CD14-positive monocyte (primary cell): ENCODE results near the gene MFRP. TPM values are rescaled to one million over a fixed set of nuclear protein-coding genes. Genes with fewer than 3 reads are reported as not detected.

Experiments used
- DNase-seq, 3 donors: peaks; one replicate each; pipeline ENCODE4 v3.0.0-alpha.2; 2011 to 2022
- H2AFZ ChIP-seq: 2 replicates; pipeline ENCODE4 v1.6.0; 2012; ENCODE audit warnings: mild to moderate bottlenecking, low read depth, low read length, inconsistent platforms; ENCODE audit not compliant: insufficient read depth, poor library complexity, severe bottlenecking
- H3K27ac ChIP-seq, 2 donors: 1 replicate in 1 of 2; 2 replicates in 1 of 2; pipeline ENCODE4 v1.5.1; 2012 to 2013; ENCODE audit warnings: low read length in 2 of 2, control low read depth in 1 of 2, inconsistent platforms in 1 of 2, low read depth in 1 of 2, mild to moderate bottlenecking in 1 of 2
- H3K27me3 ChIP-seq, 2 donors: one replicate each; pipeline versions ENCODE4 v1.6.0 to v1.6.1; 2011 to 2013; ENCODE audit warnings: low read length in 2 of 2; ENCODE audit not compliant: control insufficient read depth in 2 of 2, insufficient read depth in 2 of 2
- H3K36me3 ChIP-seq, 2 donors: replicated peaks in 1 of 2; 1 replicate in 1 of 2; 2 replicates in 1 of 2; pipeline versions ENCODE4 v1.5.1 to v1.6.1; 2012 to 2013; ENCODE audit warnings: low read length in 2 of 2, control low read depth in 1 of 2, inconsistent platforms in 1 of 2, mild to moderate bottlenecking in 1 of 2; ENCODE audit not compliant: insufficient read depth in 2 of 2, control insufficient read depth in 1 of 2
- H3K4me1 ChIP-seq, 2 donors: 1 replicate in 1 of 2; 2 replicates in 1 of 2; pipeline versions ENCODE4 v1.5.1 to v1.6.1; 2012 to 2013; ENCODE audit warnings: low read length in 2 of 2, control low read depth in 1 of 2, inconsistent platforms in 1 of 2, mild to moderate bottlenecking in 1 of 2, moderate library complexity in 1 of 2; ENCODE audit not compliant: insufficient read depth in 2 of 2, control insufficient read depth in 1 of 2
- H3K4me2 ChIP-seq: replicated peaks from 2 replicates; pipeline ENCODE3; 2012; ENCODE audit warnings: low read length, moderate library complexity, mild to moderate bottlenecking; ENCODE audit not compliant: poor library complexity, severe bottlenecking; ENCODE audit errors: extremely low read depth
- H3K4me3 ChIP-seq, 3 experiments: fragments of 200-600 bp in 1 of 3; sonication (generic) in 1 of 3; replicated peaks in 1 of 3; 1 replicate in 2 of 3; 2 replicates in 1 of 3; pipeline ENCODE4 v1.5.1; 2011 to 2013; ENCODE audit warnings: low read length in 3 of 3, mild to moderate bottlenecking in 3 of 3, control low read depth in 2 of 3, low read depth in 2 of 3, inconsistent platforms in 1 of 3, moderate library complexity in 1 of 3
- H3K79me2 ChIP-seq: 2 replicates; pipeline ENCODE4 v1.6.0; 2012; ENCODE audit warnings: mild to moderate bottlenecking, control low read depth, inconsistent platforms, low read length, moderate library complexity; ENCODE audit not compliant: insufficient read depth
- H3K9ac ChIP-seq: 2 replicates; pipeline ENCODE4 v1.6.0; 2017; ENCODE audit warnings: low read length, mild to moderate bottlenecking; ENCODE audit not compliant: insufficient read depth, poor library complexity, severe bottlenecking
- H3K9me3 ChIP-seq, 2 donors: replicated peaks in 1 of 2; 1 replicate in 1 of 2; 2 replicates in 1 of 2; pipeline versions ENCODE4 v1.5.1 to v1.6.1; 2012 to 2013; ENCODE audit warnings: low read length in 2 of 2, control low read depth in 1 of 2; ENCODE audit not compliant: control insufficient read depth in 1 of 2, insufficient read depth in 1 of 2
- H4K20me1 ChIP-seq: 2 replicates; pipeline ENCODE4 v1.6.0; 2012; ENCODE audit warnings: mild to moderate bottlenecking, low read length, control low read depth, moderate library complexity; ENCODE audit not compliant: insufficient read depth
- H3K27ac Mint-ChIP-seq, 7 donors: one replicate each; pipeline ENCODE4 v1.8.0; 2020; ENCODE audit warnings: mild to moderate bottlenecking in 7 of 7, mixed read lengths in 7 of 7, moderate library complexity in 6 of 7, inconsistent platforms in 2 of 7
- H3K27me3 Mint-ChIP-seq, 3 donors: one replicate each; pipeline ENCODE4 v1.8.0; 2021 to 2022; ENCODE audit warnings: low read depth in 3 of 3, mild to moderate bottlenecking in 3 of 3, mixed read lengths in 3 of 3, moderate library complexity in 3 of 3, inconsistent platforms in 1 of 3
- H3K36me3 Mint-ChIP-seq, 2 donors: one replicate each; pipeline ENCODE4 v1.8.0; 2020; ENCODE audit warnings: mixed read lengths in 2 of 2, inconsistent platforms in 1 of 2, mild to moderate bottlenecking in 1 of 2
- H3K4me1 Mint-ChIP-seq: one replicate; pipeline ENCODE4 v1.8.0; 2020; ENCODE audit warnings: mild to moderate bottlenecking, mixed read lengths
- H3K4me3 Mint-ChIP-seq, 2 donors: one replicate each; pipeline ENCODE4 v1.8.0; 2020; ENCODE audit warnings: mild to moderate bottlenecking in 2 of 2, mixed read lengths in 2 of 2, moderate library complexity in 1 of 2
- H3K9me3 Mint-ChIP-seq, 7 donors: one replicate each; pipeline ENCODE4 v1.8.0; 2020 to 2022; ENCODE audit warnings: mixed read lengths in 7 of 7, mild to moderate bottlenecking in 6 of 7, moderate library complexity in 6 of 7, inconsistent platforms in 2 of 7
- CTCF ChIP-seq: fragments of 200-600 bp; IDR thresholded peaks from one replicate; pipeline ENCODE4 v1.8.0; 2022; ENCODE audit warnings: antibody characterized with exemption, mild to moderate bottlenecking
- WGBS: methylation state at CpG from one replicate; pipeline ENCODE4 v1.1.5; 2013; ENCODE audit warnings: missing lambda C conversion rate; ENCODE audit not compliant: insufficient coverage; 5-methylcytosine and 5-hydroxymethylcytosine counted together
- intact Hi-C, 2 donors: fragments of 100-400 bp; cut with micrococcal nuclease; formaldehyde crosslinking; loops; one replicate each; pipeline versions ENCODE4 v1.15.0 to v1.15.1; 2023
- polyA plus RNA-seq, 3 donors: library from polyadenylated mRNA; depleted of rRNA in 1 of 3; unstranded in 2 of 3; stranded (reverse) in 1 of 3; fragments of 300-500 nt in 2 of 3; fragments of >200 nt in 1 of 3; fragmentation: Illumina TruSeq in 2 of 3; gene quantifications; 1 replicate in 2 of 3; 2 replicates in 1 of 3; pipeline ENCODE4 v1.2.3, GENCODE V29; 2012 to 2021

The MFRP gene
- polyA plus RNA-seq, 3 donors: not detected

- peaks cover 8% of the 10 kb centered on the region for H3K4me1 Mint-ChIP-seq
- H3K4me3 Mint-ChIP-seq: peak overlapping the region in 1 of 2 donors; percentile 88
- no peaks in the 10 kb centered on the region for H4K20me1 ChIP-seq
- peaks cover 43 to 59% (median 49%) of the 10 kb centered on the region in 3 donors for H3K27me3 Mint-ChIP-seq
- no peak for TF ChIP-seq CTCF
- H3K4me3 ChIP-seq: no peak overlapping the region
- H3K27ac Mint-ChIP-seq: peak overlapping the region in 1 of 7 donors; percentile 54
- peaks cover 7 to 14% of the 10 kb centered on the region in 2 donors for H3K4me1 ChIP-seq
- no peak overlapping the region for H2AFZ ChIP-seq
- WGBS: 99% methylated on average over 4 of the region's 6 CpGs
- no peak overlapping the region for H3K27ac ChIP-seq
- H3K9me3 Mint-ChIP-seq: peaks cover 0 to 5% (median 3%) of the 10 kb centered on the region in 7 donors
- no peaks in the 10 kb centered on the region for H3K79me2 ChIP-seq
- peaks cover 3 to 4% of the 10 kb centered on the region in 2 donors for H3K36me3 Mint-ChIP-seq
- intact Hi-C loops: no loop called here
- no peaks in the 10 kb centered on the region for H3K36me3 ChIP-seq
- H3K9me3 ChIP-seq: no peaks in the 10 kb centered on the region
- H3K27me3 ChIP-seq: peaks cover 28 to 37% of the 10 kb centered on the region in 2 donors
- no peak overlapping the region for H3K4me2 ChIP-seq
- H3K9ac ChIP-seq: no peak overlapping the region
- DNase-seq: no peak
These were observed 18.6 kb upstream of the MFRP start for GRCh38 chr11:119365071-119365591.

GRCh38 chr11:119363851-119364590, 17.5 kb upstream of the MFRP start:
- intact Hi-C loops: no loop called here
- DNase-seq: peak; percentile 37 to 60 (median 59)
- Histone ChIP-seq H4K20me1 (no peaks in the 10 kb centered on the region), H3K27me3 (peaks cover 28 to 37% of the 10 kb centered on the region in 2 donors), H3K79me2 (no peaks in the 10 kb centered on the region), H3K9me3 (no peaks in the 10 kb centered on the region), H3K9ac (peak overlapping the region; percentile 21), H3K4me2 (peak overlapping the region; percentile 59), H3K4me1 (peaks cover 7 to 14% of the 10 kb centered on the region in 2 donors), H3K36me3 (no peaks in the 10 kb centered on the region), H3K4me3 (peak overlapping the region in 1 of 3 experiments; percentile 39), H3K27ac (no peak overlapping the region), H2AFZ (peak overlapping the region; percentile 65)
- H3K27me3 Mint-ChIP-seq: peaks cover 41 to 59% (median 49%) of the 10 kb centered on the region in 3 donors
- 2% methylated on average over 77 of the region's 88 CpGs for WGBS
- peaks cover 0 to 5% (median 3%) of the 10 kb centered on the region in 7 donors for H3K9me3 Mint-ChIP-seq
- TF ChIP-seq CTCF: no peak
- H3K4me1 Mint-ChIP-seq: peaks cover 13% of the 10 kb centered on the region
- peak overlapping the region in 1 of 7 donors; percentile 85 for H3K27ac Mint-ChIP-seq
- H3K36me3 Mint-ChIP-seq: peaks cover 3 to 4% of the 10 kb centered on the region in 2 donors
- peak overlapping the region; percentile 62 to 88 for H3K4me3 Mint-ChIP-seq
